OCI-LY3 (cell line): Measurements from ENCODE around the gene MED16.
"Not testable (repeated sequence)": the region's sequence is repeated elsewhere in the genome, so short reads cannot be mapped to it uniquely, and the experiment has no call there.

Source experiments
- H2AFZ ChIP-seq: fragments of 200-600, 300-600 bp; shearing (Covaris generic); 2 replicates; pipeline ENCODE4 v1.6.0; 2014; ENCODE audit warnings: antibody characterized with exemption, low read depth, low read length
- H3K27ac ChIP-seq: fragments of 200-600, 300-600 bp; sonication (generic); 2 replicates; pipeline ENCODE4 v1.5.1; 2014; ENCODE audit warnings: mild to moderate bottlenecking, low read length, moderate library complexity, mixed read lengths
- H3K27me3 ChIP-seq: fragments of 200-600, 300-600 bp; sonication (generic); 2 replicates; pipeline ENCODE4 v1.6.1; 2014; ENCODE audit warnings: low read depth, low read length, mixed read lengths
- H3K36me3 ChIP-seq: fragments of 200-600, 300-600 bp; sonication (generic); replicated peaks from 2 replicates; pipeline ENCODE3; 2014; ENCODE audit warnings: low read depth, low read length, mixed read lengths
- H3K4me1 ChIP-seq: fragments of 300-600, 200-600 bp; sonication (generic); 2 replicates; pipeline ENCODE4 v1.6.1; 2014; ENCODE audit warnings: low read length, mixed read lengths
- H3K4me2 ChIP-seq: fragments of 200-600, 300-600 bp; sonication (generic); 2 replicates; pipeline ENCODE4 v1.6.1; 2014; ENCODE audit warnings: low read length, mixed read lengths
- H3K4me3 ChIP-seq: fragments of 300-600, 200-600 bp; sonication (generic); 2 replicates; pipeline ENCODE4 v1.5.1; 2014; ENCODE audit warnings: antibody characterized with exemption, mild to moderate bottlenecking, low read length, moderate library complexity
- H3K79me2 ChIP-seq: fragments of 300-600, 200-600 bp; shearing (Covaris generic); 2 replicates; pipeline ENCODE4 v1.6.1; 2014; ENCODE audit warnings: mild to moderate bottlenecking, low read length, mixed read lengths
- H3K9ac ChIP-seq: fragments of 300-600, 200-600 bp; shearing (Covaris generic); 2 replicates; pipeline ENCODE4 v1.6.0; 2014; ENCODE audit warnings: mild to moderate bottlenecking, low read length, moderate library complexity
- H3K9me3 ChIP-seq: fragments of 200-600, 300-600 bp; shearing (Covaris generic); 2 replicates; pipeline ENCODE4 v1.6.1; 2014; ENCODE audit warnings: low read length, mixed read lengths; ENCODE audit not compliant: insufficient read depth
- H4K20me1 ChIP-seq: fragments of 200-600, 300-600 bp; sonication (generic); 2 replicates; pipeline ENCODE4 v1.6.1; 2016; ENCODE audit warnings: low read length, mixed read lengths; ENCODE audit not compliant: insufficient read depth
- CTCF ChIP-seq: fragments of 200-600, 300-600 bp; sonication (generic); IDR thresholded peaks from 2 replicates; pipeline ENCODE4 v1.5.1; 2014; ENCODE audit warnings: antibody characterized with exemption, low read length, low read depth
- EZH2phosphoT487 ChIP-seq: fragments of 200-600 bp; shearing (Covaris generic); IDR thresholded peaks from 2 replicates; pipeline ENCODE4 v1.6.1; 2018; ENCODE audit warnings: antibody characterized with exemption, mixed run types, low read depth

MED16 gene

GRCh38 chr19:855566-856120, 37.3 kb downstream of the MED16 start:
- Histone ChIP-seq H2AFZ (no peak overlapping the region), H3K9me3 (no peaks in the 10 kb centered on the region), H3K79me2 (no peaks in the 10 kb centered on the region), H3K4me2 (no peak overlapping the region), H3K9ac (no peak overlapping the region), H3K27me3 (0 out of 2 replicates have a peak, but pooled peaks cover 4% of the 10 kb centered on the region), H4K20me1 (no peaks in the 10 kb centered on the region), H3K36me3 (no peaks in the 10 kb centered on the region), H3K27ac (no peak overlapping the region), H3K4me1 (no peaks in the 10 kb centered on the region), H3K4me3 (no peak overlapping the region)
- TF ChIP-seq EZH2phosphoT487 = no peak
- no peak for TF ChIP-seq CTCF

- no peak for TF ChIP-seq CTCF
- no peak for TF ChIP-seq EZH2phosphoT487
- no peak overlapping the region for H3K4me3 ChIP-seq
- 0 out of 2 replicates have a peak, but pooled peaks cover 4% of the 10 kb centered on the region for H3K27me3 ChIP-seq
These were observed 37.8 kb downstream of the MED16 start for GRCh38 chr19:855142-855541.

GRCh38 chr19:854549-854948, 38.4 kb downstream of the MED16 start:
- no peaks in the 10 kb centered on the region for H3K4me1 ChIP-seq
- no peak overlapping the region for H3K9ac ChIP-seq
- no peak overlapping the region for H3K27ac ChIP-seq
- no peak overlapping the region for H3K4me3 ChIP-seq
- H3K36me3 ChIP-seq = no peaks in the 10 kb centered on the region
- no peaks in the 10 kb centered on the region for H4K20me1 ChIP-seq
- no peaks in the 10 kb centered on the region for H3K79me2 ChIP-seq
- 0 out of 2 replicates have a peak, but pooled peaks cover 4% of the 10 kb centered on the region for H3K27me3 ChIP-seq
- TF ChIP-seq CTCF (no peak), EZH2phosphoT487 (no peak)
- H3K4me2 ChIP-seq = no peak overlapping the region
- H2AFZ ChIP-seq = no peak overlapping the region
- H3K9me3 ChIP-seq = no peaks in the 10 kb centered on the region

More at GRCh38 chr19:855142-855541, 37.8 kb downstream of the MED16 start:
- no peaks in the 10 kb centered on the region for H3K79me2 ChIP-seq
- H3K9ac ChIP-seq = no peak overlapping the region
- H3K4me1 ChIP-seq = no peaks in the 10 kb centered on the region
- no peaks in the 10 kb centered on the region for H3K9me3 ChIP-seq
- no peaks in the 10 kb centered on the region for H4K20me1 ChIP-seq
- H2AFZ ChIP-seq = no peak overlapping the region
- H3K4me2 ChIP-seq = no peak overlapping the region
- no peaks in the 10 kb centered on the region for H3K36me3 ChIP-seq
- no peak overlapping the region for H3K27ac ChIP-seq

GRCh38 chr19:853614-854220, 39.3 kb downstream of the MED16 start:
- not testable (repeated sequence) for H3K27me3 ChIP-seq, H3K9me3 ChIP-seq

More at GRCh38 chr19:853614-854220, 39.3 kb downstream of the MED16 start:
- H4K20me1 ChIP-seq, H3K4me3 ChIP-seq, H2AFZ ChIP-seq, H3K4me1 ChIP-seq, H3K9ac ChIP-seq, H3K27ac ChIP-seq, H3K4me2 ChIP-seq, H3K36me3 ChIP-seq, H3K79me2 ChIP-seq: not testable (repeated sequence)
